DOHH2 (cell line): ENCODE data around the gene OR12D2.

Experiments
- H3F3A ChIP-seq: fragments of 200-600 bp; sonication (generic), shearing (Covaris generic); 2 replicates; pipeline ENCODE4 v1.6.0; 2016; ENCODE audit warnings: antibody characterized with exemption, mild to moderate bottlenecking; ENCODE audit not compliant: control insufficient read depth, insufficient read depth
- H3K27ac ChIP-seq: fragments of 200-600 bp; sonication (generic); 2 replicates; pipeline ENCODE4 v1.5.1; 2014; ENCODE audit warnings: low read depth, mild to moderate bottlenecking, low read length, moderate library complexity
- H3K27me3 ChIP-seq: fragments of 200-600 bp; sonication (generic); 2 replicates; pipeline ENCODE4 v1.6.1; 2014; ENCODE audit warnings: mild to moderate bottlenecking, low read length, mixed read lengths; ENCODE audit not compliant: control insufficient read depth
- H3K36me3 ChIP-seq: fragments of 200-600 bp; sonication (generic); 2 replicates; pipeline ENCODE4 v1.6.1; 2014; ENCODE audit warnings: mild to moderate bottlenecking, low read length, moderate library complexity, mixed read lengths; ENCODE audit not compliant: control insufficient read depth
- H3K4me1 ChIP-seq: fragments of 200-600 bp; sonication (generic); 2 replicates; pipeline ENCODE4 v1.6.1; 2014; ENCODE audit warnings: mild to moderate bottlenecking, low read length, mixed read lengths; ENCODE audit not compliant: control insufficient read depth
- H3K4me2 ChIP-seq: fragments of 200-600 bp; sonication (generic); 2 replicates; pipeline ENCODE4 v1.6.0; 2014; ENCODE audit warnings: mild to moderate bottlenecking, low read length, moderate library complexity
- H3K4me3 ChIP-seq: fragments of 200-600 bp; sonication (generic); 2 replicates; pipeline ENCODE4 v1.5.1; 2014; ENCODE audit warnings: mild to moderate bottlenecking, low read length, mixed read lengths
- H3K79me2 ChIP-seq: fragments of 200-600 bp; sonication (generic); 2 replicates; pipeline ENCODE4 v1.6.1; 2014; ENCODE audit warnings: mild to moderate bottlenecking, low read length, mixed read lengths; ENCODE audit not compliant: control insufficient read depth
- H3K9me2 ChIP-seq: fragments of 200-600 bp; sonication (generic); replicated peaks from 2 replicates; pipeline ENCODE4 v1.6.1; 2014; ENCODE audit warnings: mild to moderate bottlenecking, low read length, mixed read lengths; ENCODE audit not compliant: control insufficient read depth
- H3K9me3 ChIP-seq: fragments of 200-600 bp; sonication (generic); 2 replicates; pipeline ENCODE4 v1.6.1; 2014; ENCODE audit warnings: antibody characterized with exemption, low read length, mixed read lengths; ENCODE audit not compliant: control insufficient read depth, insufficient read depth
- H4K20me1 ChIP-seq: fragments of 200-600 bp; sonication (generic); 2 replicates; pipeline ENCODE4 v1.6.0; 2014; ENCODE audit warnings: low read depth, mild to moderate bottlenecking, antibody characterized with exemption, low read length, moderate library complexity; ENCODE audit not compliant: control insufficient read depth, insufficient read depth
- CTCF ChIP-seq: fragments of 200-600 bp; sonication (generic); IDR thresholded peaks from one replicate; pipeline ENCODE4 v1.5.1; 2014; ENCODE audit warnings: antibody characterized with exemption, mild to moderate bottlenecking, low read depth, low read length; ENCODE audit not compliant: poor library complexity, severe bottlenecking
- EZH2phosphoT487 ChIP-seq: fragments of 200-600 bp; sonication (generic); IDR thresholded peaks from 2 replicates; pipeline ENCODE4 v1.6.1; 2017; ENCODE audit warnings: borderline replicate concordance, mild to moderate bottlenecking, antibody characterized with exemption, low read length, moderate library complexity, mixed read lengths

The OR12D2 gene

GRCh38 chr6:29419516-29419915 is 24.1 kb downstream of the OR12D2 start:
- no peaks in the 10 kb centered on the region for H3K4me1 ChIP-seq
- no peaks in the 10 kb centered on the region for H3K9me3 ChIP-seq
- H3K4me3 ChIP-seq, result no peak overlapping the region
- H4K20me1 ChIP-seq, result no peaks in the 10 kb centered on the region
- H3K9me2 ChIP-seq, result no peaks in the 10 kb centered on the region
- H3K27ac ChIP-seq, result no peak overlapping the region
- H3K36me3 ChIP-seq, result no peaks in the 10 kb centered on the region
- H3K4me2 ChIP-seq, result no peak overlapping the region
- H3K79me2 ChIP-seq, result no peaks in the 10 kb centered on the region
- H3F3A ChIP-seq, result no peaks in the 10 kb centered on the region
- no peaks in the 10 kb centered on the region; the same call in 1 of the 2 replicates for H3K27me3 ChIP-seq
- no peak for TF ChIP-seq CTCF
- no peak for TF ChIP-seq EZH2phosphoT487

- no peaks in the 10 kb centered on the region for H3K79me2 ChIP-seq
- no peaks in the 10 kb centered on the region for H3K4me1 ChIP-seq
- H3K27me3 ChIP-seq, result no peaks in the 10 kb centered on the region
- H3K9me2 ChIP-seq, result no peaks in the 10 kb centered on the region
- H3K36me3 ChIP-seq, result no peaks in the 10 kb centered on the region
- H3K9me3 ChIP-seq, result no peaks in the 10 kb centered on the region
- TF ChIP-seq EZH2phosphoT487 (no peak), CTCF (no peak)
- H3K27ac ChIP-seq, result no peak overlapping the region
- H3K4me3 ChIP-seq, result no peak overlapping the region
- H4K20me1 ChIP-seq, result no peaks in the 10 kb centered on the region
- no peaks in the 10 kb centered on the region for H3F3A ChIP-seq
- no peak overlapping the region for H3K4me2 ChIP-seq
Measured at GRCh38 chr6:29424168-29424567, 28.7 kb downstream of the OR12D2 start.

GRCh38 chr6:29424575-29424974 is 29.1 kb downstream of the OR12D2 start:
- H3K9me2 ChIP-seq, result no peaks in the 10 kb centered on the region
- H3K79me2 ChIP-seq, result no peaks in the 10 kb centered on the region
- H3F3A ChIP-seq, result no peaks in the 10 kb centered on the region
- H4K20me1 ChIP-seq, result no peaks in the 10 kb centered on the region
- H3K27ac ChIP-seq, result no peak overlapping the region
- H3K27me3 ChIP-seq, result no peaks in the 10 kb centered on the region
- TF ChIP-seq EZH2phosphoT487, result no peak
- no peaks in the 10 kb centered on the region for H3K9me3 ChIP-seq
- no peaks in the 10 kb centered on the region for H3K4me1 ChIP-seq
- no peaks in the 10 kb centered on the region for H3K36me3 ChIP-seq
- H3K4me2 ChIP-seq, result no peak overlapping the region
- no peak overlapping the region for H3K4me3 ChIP-seq

- H3K27ac ChIP-seq, result no peak overlapping the region
- H3F3A ChIP-seq, result no peaks in the 10 kb centered on the region
- H3K79me2 ChIP-seq, result no peaks in the 10 kb centered on the region
- TF ChIP-seq CTCF, result no peak
- TF ChIP-seq EZH2phosphoT487, result no peak
- H3K36me3 ChIP-seq, result no peaks in the 10 kb centered on the region
- no peaks in the 10 kb centered on the region for H3K4me1 ChIP-seq
- H3K4me3 ChIP-seq, result no peak overlapping the region
- H3K9me3 ChIP-seq, result no peaks in the 10 kb centered on the region
- no peaks in the 10 kb centered on the region for H4K20me1 ChIP-seq
- no peaks in the 10 kb centered on the region for H3K27me3 ChIP-seq
- H3K4me2 ChIP-seq, result no peak overlapping the region
- H3K9me2 ChIP-seq, result no peaks in the 10 kb centered on the region
Measured at GRCh38 chr6:29425075-29425474, 29.6 kb downstream of the OR12D2 start.
